ENCODE measurements around the gene HES5.

GRCh38 chr1:2566101-2567045 lies 36.3 kb upstream of the HES5 start:
- TF ChIP-seq CTCF (IDR thresholded peaks at IDR 0.05; ENCODE audit: insufficient read depth, low read length, poor library complexity, severe bottlenecking) (no peak), EZH2phosphoT487 (conservative IDR thresholded peaks at IDR 0.05; ENCODE audit: low read length) (no peak)

Measured in SU-DHL-6 (cell line).